SH-SY5Y (cell line): ENCODE results near the gene REXO2.

Experiments
- GATA2 ChIP-seq: IDR thresholded peaks from 2 replicates; pipeline ENCODE4 v1.6.1; 2011; ENCODE audit warnings: mild to moderate bottlenecking, low read depth, low read length
- GATA3 ChIP-seq: IDR thresholded peaks from 2 replicates; pipeline ENCODE4 v1.6.1; 2011; ENCODE audit warnings: low read depth, mild to moderate bottlenecking, low read length, moderate library complexity

GRCh38 chr11:114440121-114440860 lies 1.0 kb downstream of the REXO2 start:
- peak; percentile 85 for TF ChIP-seq GATA2
- TF ChIP-seq GATA3: peak; percentile 84
